GM10266 (cell line): ENCODE results near the gene CLCF1.

Source experiments
- DNase-seq: peaks from one replicate; pipeline ENCODE4 v3.0.0; 2012; ENCODE audit errors: extremely low spot score
- CTCF ChIP-seq: IDR thresholded peaks from 2 replicates; pipeline ENCODE4 v1.5.1; 2012; ENCODE audit warnings: mild to moderate bottlenecking, low read depth; ENCODE audit not compliant: control insufficient read depth, insufficient read depth; ENCODE audit errors: missing control alignments

The CLCF1 gene

DNA sequence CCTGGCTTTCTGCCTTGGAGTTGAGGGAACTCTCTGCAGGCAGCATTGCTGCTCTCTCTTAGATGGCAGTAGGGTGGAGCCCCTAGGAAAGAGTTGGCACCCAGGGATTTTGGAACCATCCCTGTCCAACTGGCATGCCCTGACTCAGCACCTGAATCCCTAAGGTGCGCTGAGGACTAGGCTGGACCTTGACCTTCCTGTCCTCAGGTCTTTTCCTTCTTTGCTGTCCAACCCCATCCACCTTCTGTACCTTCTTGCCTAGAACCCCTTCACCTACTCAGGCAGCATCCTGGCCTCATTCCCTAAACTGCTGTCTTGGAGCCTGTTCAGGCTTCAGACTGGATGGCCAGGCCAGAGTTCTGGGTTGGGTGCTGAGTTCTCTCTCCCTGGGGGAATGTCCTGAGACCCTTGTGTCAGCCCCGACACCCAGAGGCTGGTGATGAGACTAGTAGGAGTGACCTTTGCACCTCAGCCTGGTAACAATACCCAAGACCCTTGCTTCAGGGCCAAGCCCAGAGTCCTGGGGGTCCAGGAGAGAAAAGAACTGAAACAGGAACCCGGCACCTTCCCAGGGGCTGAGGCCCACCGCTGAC lies 17.5 kb downstream of the CLCF1 start:
- no peak for TF ChIP-seq CTCF
- no peak for DNase-seq

DNA sequence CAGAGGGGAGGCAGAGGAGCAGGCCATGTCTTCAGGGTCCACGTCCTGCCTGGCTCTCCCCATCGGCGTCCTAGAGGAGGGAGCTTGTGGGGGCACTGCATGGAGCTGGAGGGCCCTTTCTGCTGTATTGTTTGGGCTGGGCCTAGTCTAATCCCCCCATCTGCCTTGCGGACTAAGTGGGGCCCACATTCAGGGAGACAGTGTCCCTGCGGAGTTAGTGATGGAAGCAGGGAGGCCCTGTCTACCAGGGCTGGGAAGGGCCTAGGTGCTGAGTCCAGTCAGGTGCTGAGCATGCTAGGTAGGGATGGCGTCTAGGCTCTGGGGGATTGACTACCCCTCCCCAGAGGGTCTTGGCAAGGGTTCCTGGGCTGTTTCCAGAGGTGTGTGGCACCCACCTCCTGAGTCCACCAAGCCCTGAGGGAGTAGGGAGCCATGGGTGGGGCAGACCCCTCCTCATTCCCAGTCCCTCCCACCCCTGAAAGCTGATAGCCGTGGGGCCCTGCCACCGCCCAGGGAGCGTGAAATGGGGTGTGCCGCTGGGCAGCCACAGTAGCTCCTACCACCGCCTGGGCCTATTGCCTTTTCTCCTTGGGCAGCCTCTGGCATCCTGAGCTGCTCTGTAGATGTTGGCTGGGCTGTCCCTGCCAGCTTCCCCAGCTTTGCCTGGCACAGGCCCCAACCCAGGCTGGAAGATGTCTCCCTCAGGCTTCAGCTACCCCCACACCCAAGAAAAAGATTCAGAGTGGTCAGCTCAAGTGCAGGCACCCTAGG lies 18.2 kb downstream of the CLCF1 start:
- TF ChIP-seq CTCF = no peak
- peak; percentile 6 for DNase-seq

DNA sequence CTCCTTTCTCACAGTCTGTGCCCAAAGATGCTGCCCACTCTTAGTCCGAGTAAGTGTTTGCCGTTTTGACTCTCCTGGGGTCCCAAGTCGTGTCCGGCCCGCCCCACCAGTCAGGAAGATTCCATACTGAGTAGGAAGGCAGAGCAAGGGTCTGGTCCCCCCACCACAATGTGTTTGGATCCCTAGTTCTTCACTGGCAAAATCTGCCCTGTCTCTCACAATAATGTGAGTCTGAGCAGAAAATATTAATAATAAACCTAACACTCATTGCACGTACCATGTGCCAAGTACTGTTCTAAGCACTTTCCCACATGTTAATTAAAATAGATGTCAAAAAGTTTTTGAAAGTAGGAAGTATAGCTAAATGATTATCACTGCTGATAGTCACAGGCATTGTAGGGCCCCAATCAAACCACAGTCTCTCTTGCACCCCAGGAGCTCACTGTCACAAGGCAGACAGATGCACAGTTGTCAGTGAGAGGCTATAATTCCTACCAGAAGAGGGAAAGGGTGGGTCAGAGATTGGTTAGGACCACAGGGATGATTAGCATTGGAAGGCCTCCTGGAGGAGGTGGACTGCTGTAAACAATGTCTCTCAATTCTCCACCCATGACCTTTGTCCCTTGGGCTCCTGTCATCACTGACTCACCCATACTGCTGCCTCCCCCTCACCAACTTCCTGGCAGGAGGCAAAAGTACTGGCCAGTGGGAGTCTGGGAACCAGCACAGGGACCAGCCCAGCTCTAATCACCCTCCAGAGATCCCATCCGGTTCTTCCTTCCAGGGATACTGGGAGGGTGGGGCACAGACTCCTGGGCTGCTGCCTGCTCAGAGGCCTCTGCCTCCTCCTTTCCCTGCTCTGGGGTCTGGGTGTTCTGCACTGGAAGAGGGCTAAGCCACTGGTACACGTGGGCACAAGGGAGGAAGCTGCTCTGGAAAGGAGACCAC lies 19.0 kb downstream of the CLCF1 start:
- TF ChIP-seq CTCF = no peak
- DNase-seq = peak; percentile 10

- no peak for TF ChIP-seq CTCF
- peak; percentile 96 for DNase-seq
Measured at GRCh38 chr11:67353317-67354074, 19.9 kb downstream of the CLCF1 start, which contains the start of gene POLD4. Gene POLD4, minus strand, starts transcription at chr11:67353546. Its CDS starts 147 bp downstream, at chr11:67353399.

GRCh38 chr11:67352546-67353316 lies 20.7 kb downstream of the CLCF1 start:
- no peak for TF ChIP-seq CTCF
- peak; percentile 40 for DNase-seq

GRCh38 chr11:67351275-67352005 lies 22.0 kb downstream of the CLCF1 start:
- peak; percentile 92 for TF ChIP-seq CTCF
- DNase-seq = peak; percentile 70
